ENCODE results near the gene KIF6. TPM values are rescaled to one million over a fixed set of nuclear protein-coding genes. Genes with fewer than 3 reads are reported as not detected.

The KIF6 gene
- total and polyA plus RNA-seq, 2 of the 8 experiments (the other 6 are each of a cell fraction or from before 2014, with no cell fraction given), result 0.53 to 0.65 TPM

- no peak for TF ChIP-seq CTCF (IDR thresholded peaks at IDR 0.05; ENCODE audit: control extremely low read depth in 1 of 3, insufficient read depth in 1 of 3, low read depth in 1 of 3, low read length in 3 of 3)
- TF ChIP-seq TAF7 (optimal IDR thresholded peaks at IDR 0.05; ENCODE audit: borderline replicate concordance, low read depth, low read length), result no peak
- TF ChIP-seq SP2 (IDR thresholded peaks at IDR 0.05; ENCODE audit: low read length), result no peak
- no peak for TF ChIP-seq GABPA (IDR thresholded peaks at IDR 0.05; ENCODE audit: borderline replicate concordance, insufficient read depth, low read length)
These were observed 285.7 kb downstream of the KIF6 start (continued) for GRCh38 chr6:39439342-39440038.

All from H1 (cell line).